H9 (cell line): ENCODE measurements around the gene UBXN11. TPM values are rescaled to one million over a fixed set of nuclear protein-coding genes. Genes with fewer than 3 reads are reported as not detected.

ENCODE experiments used
- DNase-seq: peaks from one replicate; pipeline ENCODE4 v3.0.0-alpha.2; 2017
- H2AFZ ChIP-seq: one replicate; pipeline ENCODE4 v1.6.1; 2013; ENCODE audit warnings: mild to moderate bottlenecking, low read length, control low read depth, moderate library complexity
- H2AK5ac ChIP-seq: 2 replicates; pipeline ENCODE4 v1.6.1; 2013; ENCODE audit warnings: low read length, control low read depth, mixed read lengths; ENCODE audit not compliant: insufficient read length
- H2BK120ac ChIP-seq: one replicate; pipeline ENCODE4 v1.6.1; 2013; ENCODE audit warnings: low read depth, mild to moderate bottlenecking, low read length, control low read depth, inconsistent platforms; ENCODE audit not compliant: poor library complexity, severe bottlenecking
- H2BK12ac ChIP-seq: 2 replicates; pipeline ENCODE4 v1.6.1; 2013; ENCODE audit warnings: low read length, control low read depth, mixed read lengths, low read depth; ENCODE audit not compliant: insufficient read length
- H2BK15ac ChIP-seq: 2 replicates; pipeline ENCODE4 v1.6.1; 2013; ENCODE audit warnings: low read depth, low read length, control low read depth
- H2BK20ac ChIP-seq: one replicate; pipeline ENCODE4 v1.6.1; 2013; ENCODE audit warnings: low read depth, mild to moderate bottlenecking, low read length, control low read depth, inconsistent platforms; ENCODE audit not compliant: poor library complexity, severe bottlenecking
- H2BK5ac ChIP-seq: 2 replicates; pipeline ENCODE4 v1.6.1; 2013; ENCODE audit warnings: low read length, control low read depth, mixed read lengths; ENCODE audit not compliant: insufficient read length
- H3K14ac ChIP-seq: 2 replicates; pipeline ENCODE4 v1.6.1; 2013; ENCODE audit warnings: low read length, control low read depth; ENCODE audit not compliant: insufficient read depth
- H3K18ac ChIP-seq: 2 replicates; pipeline ENCODE4 v1.6.1; 2013; ENCODE audit warnings: low read depth, mild to moderate bottlenecking, mixed read lengths, low read length, control low read depth; ENCODE audit not compliant: insufficient read length
- H3K23ac ChIP-seq: 2 replicates; pipeline ENCODE4 v1.6.1; 2013; ENCODE audit warnings: low read length, control low read depth, mixed read lengths, low read depth; ENCODE audit not compliant: insufficient read length
- H3K23me2 ChIP-seq: 2 replicates; pipeline ENCODE4 v1.6.1; 2013; ENCODE audit warnings: low read depth, mild to moderate bottlenecking, mixed read lengths, low read length, control low read depth; ENCODE audit not compliant: insufficient read length, poor library complexity, severe bottlenecking
- H3K27ac ChIP-seq: 2 replicates; pipeline ENCODE4 v1.5.1; 2013; ENCODE audit warnings: low read length, control low read depth, mixed read lengths, low read depth; ENCODE audit not compliant: insufficient read length
- H3K27me3 ChIP-seq: 2 replicates; pipeline ENCODE4 v1.6.1; 2013; ENCODE audit warnings: low read length, control low read depth, inconsistent platforms; ENCODE audit not compliant: insufficient read depth
- H3K4ac ChIP-seq: 2 replicates; pipeline ENCODE4 v1.6.1; 2013; ENCODE audit warnings: low read depth, mild to moderate bottlenecking, control low read depth, inconsistent platforms, low read length, moderate library complexity
- H3K4me1 ChIP-seq: 2 replicates; pipeline ENCODE4 v1.6.1; 2013; ENCODE audit warnings: low read length, control low read depth, inconsistent platforms; ENCODE audit not compliant: insufficient read depth
- H3K4me2 ChIP-seq: 2 replicates; pipeline ENCODE4 v1.6.1; 2013; ENCODE audit warnings: low read length, control low read depth, mixed read lengths; ENCODE audit not compliant: insufficient read length, insufficient read depth
- H3K56ac ChIP-seq: 2 replicates; pipeline ENCODE4 v1.6.1; 2013; ENCODE audit warnings: low read depth, mild to moderate bottlenecking, mixed read lengths, low read length, control low read depth; ENCODE audit not compliant: insufficient read length
- H3K79me1 ChIP-seq: 2 replicates; pipeline ENCODE4 v1.6.1; 2013; ENCODE audit warnings: low read depth, mild to moderate bottlenecking, moderate library complexity, low read length, control low read depth, inconsistent platforms; ENCODE audit not compliant: insufficient read depth, poor library complexity, severe bottlenecking
- H3K79me2 ChIP-seq: 2 replicates; pipeline ENCODE4 v1.6.1; 2013; ENCODE audit warnings: low read length, control low read depth, inconsistent platforms; ENCODE audit not compliant: insufficient read depth
- H3K9ac ChIP-seq: 2 replicates; pipeline ENCODE4 v1.6.1; 2013; ENCODE audit warnings: low read length, control low read depth, mixed read lengths; ENCODE audit not compliant: insufficient read length; ENCODE audit errors: extremely low read depth
- H3K9me3 ChIP-seq: one replicate; pipeline ENCODE4 v1.6.1; 2013; ENCODE audit warnings: low read depth, low read length, inconsistent platforms; ENCODE audit not compliant: control insufficient read depth
- H3T11ph ChIP-seq: one replicate; pipeline ENCODE4 v1.6.1; 2013; ENCODE audit warnings: mild to moderate bottlenecking, low read length, control low read depth, inconsistent platforms
- H4K20me1 ChIP-seq: one replicate; pipeline ENCODE4 v1.6.1; 2013; ENCODE audit not compliant: control insufficient read depth, insufficient read length, insufficient read depth
- H4K5ac ChIP-seq: 2 replicates; pipeline ENCODE4 v1.6.1; 2013; ENCODE audit warnings: low read depth, mild to moderate bottlenecking, mixed read lengths, low read length, control low read depth; ENCODE audit not compliant: insufficient read length
- H4K8ac ChIP-seq: replicated peaks from 2 replicates; pipeline ENCODE4 v1.6.1; 2013; ENCODE audit warnings: low read length, control low read depth, mixed read lengths, low read depth; ENCODE audit not compliant: insufficient read length
- H4K91ac ChIP-seq: 2 replicates; pipeline ENCODE4 v1.6.1; 2013; ENCODE audit warnings: low read depth, mild to moderate bottlenecking, moderate library complexity, mixed read lengths, low read length, control low read depth; ENCODE audit not compliant: insufficient read length
- H3K27ac Mint-ChIP-seq, 3 experiments: 2 replicates in 2 of 3; 3 replicates in 1 of 3; pipeline ENCODE4 v1.8.0; 2020 to 2021; ENCODE audit warnings: mixed read lengths in 3 of 3, mild to moderate bottlenecking in 1 of 3, moderate library complexity in 1 of 3
- H3K27me3 Mint-ChIP-seq: 2 replicates; pipeline ENCODE4 v1.8.0; 2021; ENCODE audit warnings: low read depth, mild to moderate bottlenecking, moderate library complexity, mixed read lengths
- H3K36me3 Mint-ChIP-seq, 3 experiments: 2 replicates in 2 of 3; 3 replicates in 1 of 3; pipeline ENCODE4 v1.8.0; 2020 to 2021; ENCODE audit warnings: low read depth in 3 of 3, mixed read lengths in 3 of 3; ENCODE audit not compliant: insufficient read depth in 1 of 3
- H3K4me1 Mint-ChIP-seq, 2 experiments: 2 replicates each; pipeline ENCODE4 v1.8.0; 2020; ENCODE audit warnings: mixed read lengths in 2 of 2
- H3K4me3 Mint-ChIP-seq, 2 experiments: 2 replicates in 1 of 2; 3 replicates in 1 of 2; pipeline ENCODE4 v1.8.0; 2020 to 2021; ENCODE audit warnings: mild to moderate bottlenecking in 2 of 2, mixed read lengths in 2 of 2, moderate library complexity in 1 of 2
- H3K9me3 Mint-ChIP-seq, 2 experiments: 2 replicates in 1 of 2; 3 replicates in 1 of 2; pipeline ENCODE4 v1.8.0; 2020; ENCODE audit warnings: mild to moderate bottlenecking in 2 of 2, mixed read lengths in 2 of 2, moderate library complexity in 1 of 2
- WGBS: extraction: QIAGEN DNeasy Blood & Tissue Kit; methylation state at CpG from one replicate; pipeline ENCODE4 v1.1.7; 2013; ENCODE audit warnings: missing lambda C conversion rate, low lambda C conversion rate, mixed read lengths; ENCODE audit not compliant: insufficient read length; ENCODE audit errors: extremely low coverage; 5-methylcytosine and 5-hydroxymethylcytosine counted together
- total RNA-seq: library from RNA; stranded (reverse); gene quantifications from 2 replicates; pipeline ENCODE4 v1.2.1, GENCODE V29; 2021
- TF ChIP-seq, protein P1 (sequence below): fragments of 200-600 bp; sonication (generic); conservative IDR thresholded peaks from 3 replicates; pipeline ENCODE4 v1.8.0; 2021; ENCODE audit warnings: antibody characterized with exemption, mild to moderate bottlenecking

UBXN11 gene
- total RNA-seq, 1 experiment from 2014 or later: 13.7 TPM

DNA sequence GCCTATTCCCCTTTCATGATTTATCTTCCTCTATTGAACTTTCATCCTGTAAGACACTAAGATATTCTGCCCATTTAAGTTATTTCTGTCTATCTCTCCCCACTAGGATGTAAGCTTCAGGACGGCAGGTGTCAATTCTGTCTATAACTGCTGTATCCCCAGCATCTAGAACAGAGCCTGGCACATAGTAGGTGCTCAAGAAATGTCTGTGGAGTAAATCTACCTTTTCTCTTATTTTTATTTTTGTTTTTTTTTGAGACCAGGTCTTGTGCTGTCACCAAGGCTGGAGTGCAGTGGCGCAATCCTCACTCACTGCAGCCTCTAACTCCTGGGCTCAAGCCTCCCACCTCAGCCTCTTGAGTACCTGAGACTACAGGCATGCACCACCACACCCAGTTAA is 16.9 kb upstream of the UBXN11 start:
- Histone ChIP-seq H3K27me3 (no peaks in the 10 kb centered on the region), H3K9me3 (no peaks in the 10 kb centered on the region), H3K79me1 (no peaks in the 10 kb centered on the region), H4K91ac (no peak overlapping the region), H3K79me2 (no peaks in the 10 kb centered on the region), H2AK5ac (no peak overlapping the region), H4K20me1 (no peaks in the 10 kb centered on the region), H3K9ac (no peak overlapping the region), H2BK20ac (no peak overlapping the region), H3K56ac (no peak overlapping the region), H3T11ph (no peak overlapping the region), H4K8ac (no peak overlapping the region), H3K23ac (no peak overlapping the region), H2BK15ac (no peak overlapping the region), H2BK12ac (no peak overlapping the region), H4K5ac (no peak overlapping the region), H3K18ac (no peak overlapping the region), H3K4me2 (no peak overlapping the region), H2BK120ac (no peak overlapping the region), H2BK5ac (no peak overlapping the region), H2AFZ (no peak overlapping the region), H3K4ac (no peak overlapping the region), H3K27ac (no peak overlapping the region), H3K4me1 (no peaks in the 10 kb centered on the region), H3K23me2 (no peaks in the 10 kb centered on the region), H3K14ac (no peak overlapping the region)
- peaks cover 16 to 52% (median 37%) of the 10 kb centered on the region in 3 experiments; a peak in 6 of 7 replicates for H3K36me3 Mint-ChIP-seq
- H3K9me3 Mint-ChIP-seq: no peaks in the 10 kb centered on the region
- no peak overlapping the region for H3K4me3 Mint-ChIP-seq
- H3K27me3 Mint-ChIP-seq: no peaks in the 10 kb centered on the region
- peaks cover 10 to 17% of the 10 kb centered on the region in 2 experiments for H3K4me1 Mint-ChIP-seq
- TF ChIP-seq, protein P1, sequence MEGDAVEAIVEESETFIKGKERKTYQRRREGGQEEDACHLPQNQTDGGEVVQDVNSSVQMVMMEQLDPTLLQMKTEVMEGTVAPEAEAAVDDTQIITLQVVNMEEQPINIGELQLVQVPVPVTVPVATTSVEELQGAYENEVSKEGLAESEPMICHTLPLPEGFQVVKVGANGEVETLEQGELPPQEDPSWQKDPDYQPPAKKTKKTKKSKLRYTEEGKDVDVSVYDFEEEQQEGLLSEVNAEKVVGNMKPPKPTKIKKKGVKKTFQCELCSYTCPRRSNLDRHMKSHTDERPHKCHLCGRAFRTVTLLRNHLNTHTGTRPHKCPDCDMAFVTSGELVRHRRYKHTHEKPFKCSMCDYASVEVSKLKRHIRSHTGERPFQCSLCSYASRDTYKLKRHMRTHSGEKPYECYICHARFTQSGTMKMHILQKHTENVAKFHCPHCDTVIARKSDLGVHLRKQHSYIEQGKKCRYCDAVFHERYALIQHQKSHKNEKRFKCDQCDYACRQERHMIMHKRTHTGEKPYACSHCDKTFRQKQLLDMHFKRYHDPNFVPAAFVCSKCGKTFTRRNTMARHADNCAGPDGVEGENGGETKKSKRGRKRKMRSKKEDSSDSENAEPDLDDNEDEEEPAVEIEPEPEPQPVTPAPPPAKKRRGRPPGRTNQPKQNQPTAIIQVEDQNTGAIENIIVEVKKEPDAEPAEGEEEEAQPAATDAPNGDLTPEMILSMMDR: no peak
- H3K27ac Mint-ChIP-seq: no peak overlapping the region
- DNase-seq: no peak
- no CpG with 5 or more reads among the region's 2 CpGs for WGBS
